ENCODE measurements around the gene MTUS2. TPM values are rescaled to one million over a fixed set of nuclear protein-coding genes. Genes with fewer than 3 reads are reported as not detected.

Gene MTUS2
- total RNA-seq, 1 donor from 2014 or later: 8.9 TPM

GRCh38 chr13:29129616-29130015, 309.5 kb downstream of the MTUS2 start:
- Histone ChIP-seq H3K4me1 (no peaks in the 10 kb centered on the region), H3K27me3 (no peaks in the 10 kb centered on the region), H3K9me3 (peaks cover 0 to 32% of the 10 kb centered on the region in 2 donors), H3K4me3 (no peak overlapping the region), H3K27ac (peak overlapping the region; percentile 58 to 70), H3K36me3 (no peaks in the 10 kb centered on the region)
- intact Hi-C loops (cut with DNase I): loop anchor here (5.0 to 10.0 kb wide), 2 partner anchors 305 to 307 kb away; partner anchors contain the start of gene MTUS2
- DNase-seq (ENCODE audit: low spot score in 2 of 2): no peak
- no peak for TF ChIP-seq CTCF (IDR thresholded peaks at IDR 0.05)

- no peak overlapping the region for H3K4me3 ChIP-seq
- TF ChIP-seq CTCF (IDR thresholded peaks at IDR 0.05): no peak
- H3K9me3 ChIP-seq: peaks cover 0 to 47% of the 10 kb centered on the region in 2 donors
- intact Hi-C loops (cut with DNase I): loop anchor here (10.0 kb wide), 1 partner anchor 304 kb away; no protein-coding TSS in a partner anchor
- no peak for DNase-seq (ENCODE audit: low spot score in 2 of 2)
- peak overlapping the region; percentile 34 to 58 for H3K27ac ChIP-seq
- no peaks in the 10 kb centered on the region for H3K27me3 ChIP-seq
- no peaks in the 10 kb centered on the region for H3K4me1 ChIP-seq
- no peaks in the 10 kb centered on the region for H3K36me3 ChIP-seq
These were observed 311.0 kb downstream of the MTUS2 start for GRCh38 chr13:29131159-29131558.

GRCh38 chr13:29131881-29132668, 311.9 kb downstream of the MTUS2 start:
- Histone ChIP-seq H3K36me3 (no peaks in the 10 kb centered on the region), H3K27ac (peak overlapping the region; percentile 34 to 58), H3K27me3 (no peaks in the 10 kb centered on the region), H3K4me3 (no peak overlapping the region), H3K4me1 (no peaks in the 10 kb centered on the region), H3K9me3 (peaks cover 0 to 57% of the 10 kb centered on the region in 2 donors)
- TF ChIP-seq CTCF (IDR thresholded peaks at IDR 0.05): no peak
- DNase-seq (ENCODE audit: low spot score in 2 of 2): no peak
- intact Hi-C loops (cut with DNase I): loop anchor here (10.0 kb wide), 1 partner anchor 303 kb away; no protein-coding TSS in a partner anchor

- Histone ChIP-seq H3K4me1 (peaks cover 0 to 7% of the 10 kb centered on the region in 2 donors), H3K36me3 (no peaks in the 10 kb centered on the region), H3K9me3 (peaks cover 0 to 66% of the 10 kb centered on the region in 2 donors), H3K27me3 (no peaks in the 10 kb centered on the region), H3K27ac (no peak overlapping the region), H3K4me3 (no peak overlapping the region)
- TF ChIP-seq CTCF (IDR thresholded peaks at IDR 0.05): no peak
- no peak for DNase-seq (ENCODE audit: low spot score in 2 of 2)
- intact Hi-C loops (cut with DNase I): loop anchor here (10.0 kb wide), 1 partner anchor 298 kb away; no protein-coding TSS in a partner anchor
These were observed 316.2 kb downstream of the MTUS2 start for GRCh38 chr13:29136341-29136740.

- no peak for TF ChIP-seq CTCF (IDR thresholded peaks at IDR 0.05)
- intact Hi-C loops (cut with DNase I): loop anchor here (10.0 kb wide), 1 partner anchor 298 kb away; no protein-coding TSS in a partner anchor
- H3K4me3 ChIP-seq: no peak overlapping the region
- H3K27ac ChIP-seq: no peak overlapping the region
- H3K36me3 ChIP-seq: no peaks in the 10 kb centered on the region
- peaks cover 0 to 10% of the 10 kb centered on the region in 2 donors for H3K4me1 ChIP-seq
- DNase-seq (ENCODE audit: low spot score in 2 of 2): no peak
- H3K9me3 ChIP-seq: peaks cover 0 to 60% of the 10 kb centered on the region in 2 donors
- no peaks in the 10 kb centered on the region for H3K27me3 ChIP-seq
These were observed 316.9 kb downstream of the MTUS2 start for GRCh38 chr13:29137016-29137415.

Measured in ascending aorta (tissue), 2 donors.